Activated T-cell treated with anti-CD3 and anti-CD28 coated beads for 48 hours (primary cell): ENCODE measurements around the gene CEP350.

Source experiments
- DNase-seq: peaks from one replicate; pipeline ENCODE4 v3.0.0-alpha.2; 2020; ENCODE audit warnings: low read depth

CEP350 gene

DNA sequence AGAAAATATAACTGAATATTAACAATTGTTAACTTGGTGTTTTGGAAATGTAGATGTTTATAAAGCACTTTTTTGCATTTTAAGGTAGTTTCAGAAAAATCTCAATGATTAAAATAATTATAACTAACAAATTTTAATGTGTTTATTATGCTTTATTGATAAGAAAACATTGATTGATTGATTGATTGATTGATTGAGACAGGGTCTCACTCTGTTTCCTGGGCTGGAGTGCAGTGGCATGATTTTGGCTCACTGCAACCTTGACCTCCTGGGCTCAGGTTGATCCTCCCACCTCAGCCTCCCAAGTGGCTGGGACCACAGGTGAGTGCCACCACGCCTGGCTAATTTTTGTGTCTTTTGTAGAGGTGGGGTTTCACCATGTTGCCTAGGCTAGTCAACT lies 106.4 kb downstream of the CEP350 start:
- DNase-seq = no peak

DNA sequence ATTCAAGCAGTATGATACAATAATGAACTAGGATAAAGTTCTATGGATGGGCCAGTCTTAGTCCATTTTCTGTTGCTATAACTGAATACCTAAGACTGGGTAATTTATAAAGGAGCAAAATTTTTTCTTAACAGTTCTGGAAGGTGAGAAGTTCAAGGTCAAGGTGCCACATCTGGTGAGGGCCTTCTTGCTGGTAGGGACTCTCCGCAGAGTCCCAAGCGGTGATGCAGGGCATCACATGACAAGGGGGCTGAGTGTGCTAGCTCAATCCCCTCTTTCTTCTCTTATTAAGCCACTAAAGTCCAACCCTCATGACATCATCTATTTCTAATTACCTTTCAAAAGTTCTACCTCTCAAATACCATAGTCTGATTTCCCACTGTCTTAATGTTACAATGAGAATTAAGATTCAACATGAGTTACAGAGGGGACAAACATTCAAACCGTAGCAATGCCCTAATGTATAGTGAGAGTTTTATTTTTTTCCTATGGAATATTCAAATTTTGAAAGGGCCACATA lies 107.9 kb downstream of the CEP350 start:
- DNase-seq = no peak

DNA sequence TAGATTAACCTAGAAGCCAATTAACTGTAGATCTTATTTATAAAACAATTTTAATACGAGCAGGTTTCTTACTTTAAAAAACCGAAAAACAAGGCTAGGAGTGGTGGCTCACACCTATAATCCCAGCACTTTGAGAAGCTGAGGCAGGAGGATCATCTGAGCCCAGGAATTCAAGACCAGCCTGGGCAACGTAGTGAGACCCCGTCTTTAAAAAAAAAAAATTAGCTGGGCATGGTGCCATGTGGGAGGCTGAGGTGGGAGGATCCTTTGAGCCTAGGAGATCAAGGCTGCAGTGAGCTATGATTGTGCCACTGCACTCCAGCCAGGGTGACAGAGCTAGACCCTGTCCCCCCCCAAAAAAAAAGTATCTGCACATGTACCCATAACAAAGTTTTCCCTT lies 110.8 kb downstream of the CEP350 start:
- DNase-seq = no peak

DNA sequence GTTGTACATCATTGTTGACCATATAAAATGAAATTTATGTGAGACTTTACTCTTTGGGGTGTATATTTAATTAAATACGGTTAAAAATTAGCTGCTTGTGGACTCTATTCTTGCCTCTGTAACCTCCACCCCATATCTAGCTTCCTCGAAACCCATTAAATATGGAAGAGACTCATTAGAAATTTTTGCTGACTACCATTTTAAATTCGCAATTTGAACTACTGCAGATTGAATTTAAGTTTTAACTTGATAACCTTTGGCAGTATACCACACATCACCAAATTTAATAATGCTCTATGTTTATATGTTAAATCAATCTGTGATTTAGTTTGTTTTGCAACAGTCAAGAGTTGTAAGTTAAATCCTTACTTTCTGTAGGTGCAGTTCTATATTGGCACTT lies 111.5 kb downstream of the CEP350 start:
- no peak for DNase-seq

DNA sequence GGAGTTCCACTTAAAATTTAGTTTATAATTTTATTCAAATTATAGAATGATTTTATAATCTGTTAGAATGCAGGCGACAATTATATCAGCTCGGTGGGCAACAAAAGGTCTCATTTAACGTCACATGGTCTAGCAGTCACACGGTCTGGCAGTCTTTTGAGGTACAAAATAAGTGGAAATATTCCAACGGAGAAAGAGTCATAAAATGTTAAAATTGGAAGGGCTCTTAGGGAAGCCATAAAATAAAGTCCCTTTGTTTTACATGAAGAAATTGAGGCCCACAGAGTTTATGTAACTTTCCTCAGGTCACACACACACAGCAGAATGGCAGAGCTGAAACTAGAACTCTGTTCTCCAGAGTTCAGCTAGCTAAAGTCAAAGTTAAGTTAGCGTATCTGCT lies 115.7 kb downstream of the CEP350 start:
- DNase-seq = no peak

DNA sequence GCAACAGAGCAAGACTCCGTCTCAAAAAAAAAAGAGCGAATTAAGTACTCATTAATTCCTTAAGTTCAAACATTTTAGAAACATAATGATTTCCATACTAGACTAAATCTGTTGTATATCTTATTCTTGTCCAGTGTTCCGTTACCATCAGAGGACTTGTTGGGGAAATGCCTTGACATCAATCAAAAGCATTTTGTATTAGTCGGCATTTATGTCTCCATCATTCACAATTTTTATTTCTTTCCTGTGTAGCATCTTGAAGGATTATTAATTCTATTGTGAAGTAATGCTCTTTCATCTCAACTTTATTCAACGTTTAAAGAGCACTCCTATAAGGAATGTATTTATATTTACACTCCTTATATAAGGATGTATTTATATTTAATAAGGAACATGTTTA lies 117.1 kb downstream of the CEP350 start:
- DNase-seq = no peak

DNA sequence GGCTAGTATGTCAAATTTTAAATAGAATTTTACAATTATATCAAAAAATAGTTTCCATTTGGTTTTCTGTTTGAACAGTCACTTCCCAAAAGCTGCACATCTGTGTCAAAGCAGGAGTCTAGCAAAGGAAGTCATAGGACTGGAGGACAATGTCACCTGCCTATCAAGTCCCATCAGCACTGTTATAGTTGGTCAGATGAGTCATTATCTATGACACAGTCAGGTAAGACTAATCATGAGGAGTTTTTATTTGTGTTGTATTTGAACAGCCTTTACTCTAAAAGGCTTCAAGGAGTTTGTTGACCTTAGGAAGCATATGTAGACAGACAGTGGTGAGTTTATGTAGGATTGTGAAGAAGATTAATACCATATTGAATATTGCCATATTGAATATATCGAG lies 125.8 kb downstream of the CEP350 start:
- DNase-seq = no peak

DNA sequence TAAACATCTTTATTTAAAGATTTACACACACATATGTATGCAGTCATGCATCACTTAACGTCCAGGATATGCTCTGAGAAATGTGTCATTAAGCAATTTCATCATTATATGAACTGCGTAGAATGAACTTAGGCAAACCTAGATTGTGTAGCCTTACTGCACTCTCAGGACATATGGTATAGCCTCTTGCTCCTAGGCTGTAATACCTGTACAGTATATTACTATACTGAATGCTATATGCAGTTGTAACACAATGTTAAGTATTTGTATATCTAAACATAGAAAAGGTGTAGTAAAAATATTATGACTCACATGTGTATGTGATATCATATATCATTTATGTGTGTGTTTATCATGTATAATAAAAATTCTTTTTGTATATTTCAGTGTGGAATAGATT lies 126.9 kb downstream of the CEP350 start:
- no peak for DNase-seq

DNA sequence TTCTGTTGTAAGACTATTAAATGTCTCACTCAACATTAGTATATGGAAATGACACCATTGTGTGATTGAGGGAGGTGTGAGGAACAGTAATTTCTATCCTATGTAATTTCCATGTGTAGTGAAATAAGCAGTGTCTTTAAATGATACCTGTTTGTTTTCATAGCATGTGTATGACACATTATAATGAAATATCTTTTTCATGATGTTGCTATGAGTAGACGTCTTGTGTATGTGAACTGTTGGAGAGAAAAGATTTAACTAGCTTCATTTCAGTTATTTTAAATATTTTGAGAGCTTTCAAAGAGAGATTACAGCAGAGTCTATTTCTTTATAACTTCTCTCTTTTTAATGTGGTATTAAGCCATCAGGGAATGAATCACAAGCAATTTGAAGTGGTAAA lies 128.6 kb downstream of the CEP350 start:
- DNase-seq = no peak

DNA sequence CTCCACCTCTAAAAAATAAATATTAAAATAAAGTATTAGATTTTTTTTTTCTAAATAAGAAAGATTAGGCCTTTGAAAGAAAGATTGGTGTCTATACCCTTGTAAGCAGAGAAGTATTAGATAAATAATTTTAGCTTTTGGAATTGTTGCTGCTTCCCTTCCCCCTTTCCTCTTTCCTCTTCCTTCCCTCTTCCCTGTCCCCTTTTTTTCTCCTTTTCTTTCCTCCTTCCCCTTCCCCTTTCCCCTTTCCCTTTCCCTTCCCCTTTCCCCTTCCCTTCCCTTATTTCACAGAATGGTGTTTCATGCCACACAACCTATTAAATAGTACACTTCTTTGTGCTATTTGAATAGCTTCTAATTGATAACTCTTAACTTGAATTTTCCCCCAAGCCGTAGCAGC lies 130.3 kb downstream of the CEP350 start:
- DNase-seq = no peak

DNA sequence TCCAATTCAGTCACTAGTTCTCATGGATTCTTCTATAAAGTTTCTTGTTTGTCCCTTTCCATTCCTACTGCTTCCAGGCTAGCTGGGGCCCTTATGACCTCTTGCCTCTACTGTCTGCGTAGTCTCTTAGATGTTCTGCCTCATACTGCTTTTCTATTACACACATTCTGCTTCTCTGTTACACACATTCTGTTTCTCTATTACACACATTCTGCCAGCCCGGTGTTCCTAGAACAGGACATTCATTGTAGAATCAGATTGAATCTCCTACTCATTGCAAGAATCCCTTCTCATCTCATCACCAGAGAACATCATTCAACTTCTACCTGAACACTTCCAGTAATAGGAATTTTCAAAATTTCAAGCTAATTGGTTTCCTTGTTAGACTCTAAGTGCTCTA lies 130.7 kb downstream of the CEP350 start:
- no peak for DNase-seq

DNA sequence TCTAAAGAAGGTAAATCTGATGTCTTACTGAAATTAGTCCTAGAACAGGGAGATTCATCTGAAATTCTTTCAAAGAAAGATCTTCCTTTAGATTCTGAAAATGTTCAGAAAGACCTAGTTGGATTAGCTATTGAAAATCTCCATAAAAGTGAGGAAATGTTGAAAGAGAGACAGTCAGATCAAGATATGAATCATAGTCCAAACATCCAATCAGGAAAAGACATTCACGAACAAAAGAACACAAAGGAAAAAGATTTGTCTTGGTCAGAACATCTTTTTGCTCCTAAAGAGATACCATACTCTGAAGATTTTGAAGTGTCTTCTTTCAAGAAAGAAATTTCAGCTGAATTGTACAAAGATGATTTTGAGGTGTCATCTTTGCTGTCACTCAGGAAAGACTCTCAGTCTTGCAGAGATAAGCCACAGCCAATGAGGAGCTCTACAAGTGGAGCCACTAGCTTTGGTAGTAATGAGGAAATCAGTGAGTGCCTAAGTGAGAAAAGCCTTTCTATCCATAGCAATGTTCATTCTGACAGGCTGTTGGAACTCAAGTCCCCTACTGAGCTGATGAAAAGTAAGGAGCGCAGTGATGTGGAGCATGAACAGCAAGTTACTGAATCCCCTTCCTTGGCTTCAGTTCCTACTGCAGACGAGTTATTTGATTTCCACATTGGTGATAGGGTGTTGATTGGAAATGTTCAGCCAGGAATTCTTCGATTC lies 138.5 kb downstream of the CEP350 start:
- DNase-seq = no peak

DNA sequence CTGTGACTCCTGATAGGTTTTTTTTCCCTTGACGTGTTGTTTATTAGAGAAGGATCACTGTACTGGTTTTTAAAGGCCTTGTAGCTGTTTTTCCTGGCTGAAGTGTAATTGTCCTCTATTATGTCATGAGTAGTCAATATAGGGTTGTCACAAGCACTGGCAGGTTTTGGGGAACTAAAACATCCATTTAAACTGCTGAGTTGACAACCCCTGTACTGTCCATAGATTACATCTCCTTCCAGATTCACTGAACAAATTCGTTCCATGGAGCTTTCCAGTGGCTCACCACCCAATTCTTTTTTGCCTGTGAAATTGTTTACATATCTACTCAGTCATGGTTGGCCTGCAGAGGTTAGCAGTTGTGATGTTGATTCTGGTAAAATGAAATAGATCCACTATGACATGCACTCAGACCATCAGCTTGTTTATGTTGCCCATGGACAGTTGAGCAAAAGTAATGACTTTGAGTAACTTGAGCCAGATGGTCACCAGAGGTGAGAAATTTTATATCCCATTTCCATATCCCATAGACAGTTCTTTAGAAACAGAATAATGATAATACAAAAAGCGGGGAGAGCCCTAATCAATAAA lies 140.2 kb downstream of the CEP350 start:
- DNase-seq = no peak

DNA sequence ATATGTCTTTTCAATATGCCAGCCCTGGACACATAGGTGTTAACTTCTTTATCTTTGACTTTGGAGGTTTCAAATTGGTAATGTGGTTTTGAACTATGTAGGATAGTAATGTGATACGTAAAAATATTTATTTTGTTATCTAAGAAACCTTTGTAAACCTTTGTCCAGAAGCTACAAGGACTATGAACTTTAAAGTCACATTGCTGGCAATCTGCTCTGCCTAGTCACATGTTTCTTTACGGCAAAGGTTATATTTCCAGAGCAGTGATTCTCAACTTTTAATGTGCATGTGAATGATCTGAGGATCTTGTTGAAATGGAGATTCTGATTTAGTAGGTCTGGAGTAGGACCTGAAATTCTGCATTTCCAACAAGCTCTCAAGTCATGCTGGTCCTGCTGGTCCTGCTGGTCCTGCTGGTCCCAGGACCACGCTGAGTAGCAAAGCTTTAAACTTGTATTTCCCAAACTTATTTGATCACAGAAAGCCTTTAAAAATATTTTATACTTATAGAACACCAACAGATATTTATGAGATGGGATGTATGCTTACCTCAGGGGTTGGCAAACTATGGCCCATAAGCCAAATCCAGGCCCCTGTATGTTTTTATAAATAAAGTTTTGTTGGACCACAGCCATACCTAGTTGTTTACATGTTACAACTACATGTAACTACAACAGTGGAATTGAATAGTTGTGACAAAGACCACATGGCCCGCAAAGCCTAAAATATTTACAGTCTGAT lies 142.1 kb downstream of the CEP350 start:
- DNase-seq = no peak

DNA sequence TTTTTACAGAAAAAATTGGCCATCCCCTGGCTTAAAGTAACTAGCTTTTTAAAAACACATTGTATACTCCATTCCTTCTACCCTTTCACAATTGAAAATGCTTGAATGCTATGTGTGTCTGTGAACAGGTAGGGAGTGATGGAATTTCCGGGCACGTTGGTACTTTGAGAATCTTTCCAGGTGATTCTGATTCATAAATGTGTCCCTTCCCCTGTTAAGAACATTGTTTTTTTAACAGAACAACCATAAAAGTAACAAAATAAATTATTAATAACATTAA lies 142.7 kb downstream of the CEP350 start:
- DNase-seq = no peak

DNA sequence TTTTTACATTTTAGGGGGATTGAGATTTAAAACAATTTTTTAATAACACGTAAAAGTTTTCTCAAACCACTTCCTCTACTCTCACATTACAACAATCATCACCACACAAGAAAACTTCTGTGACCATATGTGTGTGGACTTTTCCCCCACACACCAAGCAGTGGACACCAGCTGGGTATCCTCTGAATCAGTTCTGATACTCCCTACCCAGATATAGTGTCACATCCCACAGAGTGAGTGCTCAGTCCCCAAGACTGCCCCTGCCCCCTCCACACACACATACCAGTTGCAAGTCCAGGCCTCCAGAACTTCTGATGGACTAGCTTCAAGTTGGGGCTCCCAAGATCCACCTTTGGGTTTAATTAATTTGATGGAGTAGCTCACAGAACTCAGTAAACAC lies 146.8 kb downstream of the CEP350 start:
- no peak for DNase-seq

DNA sequence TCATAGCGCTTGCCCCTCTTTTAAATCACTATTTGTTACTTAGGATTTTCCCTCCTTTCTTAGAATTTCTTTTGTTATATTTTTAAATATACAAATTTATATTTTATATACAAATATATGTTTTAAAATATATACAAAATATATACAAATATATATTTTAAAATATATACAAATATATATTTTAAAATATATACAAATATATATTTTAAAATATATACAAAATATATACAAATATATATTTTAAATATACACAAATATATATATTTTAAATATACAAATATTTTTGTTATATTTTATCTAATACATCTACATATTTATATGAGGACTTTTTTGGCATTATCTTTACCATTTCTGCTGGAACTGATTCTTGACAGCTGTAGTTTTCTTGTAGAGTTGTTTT lies 149.2 kb downstream of the CEP350 start:
- DNase-seq = no peak

DNA sequence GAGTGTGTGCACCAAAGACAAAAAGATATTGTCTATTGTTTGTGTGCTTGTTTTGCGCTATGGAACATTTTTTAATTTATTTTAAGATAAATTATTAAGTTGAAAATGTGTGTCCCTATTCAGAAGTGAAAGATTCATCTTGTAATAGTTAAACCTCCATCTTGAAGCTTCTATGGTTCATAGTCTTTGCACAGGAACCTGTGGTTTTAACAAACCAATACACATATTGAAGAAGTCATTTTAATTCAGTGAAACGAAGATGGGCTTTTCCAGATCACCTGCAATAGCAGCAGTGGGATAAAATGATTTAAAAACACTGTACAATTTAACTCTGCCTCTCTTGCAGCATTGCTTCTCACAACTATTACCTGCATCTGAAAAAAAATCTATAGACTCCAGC lies 157.5 kb downstream of the CEP350 start:
- no peak for DNase-seq

DNA sequence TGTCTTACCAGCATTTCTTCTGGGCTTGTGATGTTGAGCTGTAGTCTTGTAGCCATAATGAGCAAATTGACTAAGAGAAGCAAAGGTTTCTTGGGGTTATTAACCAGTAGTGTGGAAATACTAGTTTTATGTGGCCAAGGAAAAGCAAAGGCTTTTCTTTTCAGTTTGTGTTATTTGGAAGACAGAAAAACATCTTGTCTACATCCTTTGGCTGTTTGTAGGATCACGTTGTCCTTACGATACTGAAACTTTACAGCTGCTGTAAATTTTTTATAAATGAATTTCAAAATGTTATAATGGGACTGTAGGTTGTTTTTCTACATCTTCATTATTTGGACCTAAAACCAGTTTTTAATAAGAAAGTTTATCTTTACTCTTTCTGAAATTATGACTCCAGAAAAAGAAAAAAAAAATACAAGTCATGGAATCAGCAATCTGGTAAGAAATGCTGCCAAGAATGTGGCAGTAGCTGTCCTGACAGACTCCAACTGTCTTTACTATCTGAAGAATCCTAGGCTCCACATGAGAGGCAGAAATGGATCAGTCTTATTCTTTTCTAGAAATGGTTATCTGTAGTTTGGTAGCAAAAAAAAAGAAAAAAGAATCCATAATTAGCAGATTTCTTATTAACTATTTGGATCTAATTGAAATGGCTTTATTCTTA lies 158.5 kb downstream of the CEP350 start:
- DNase-seq = no peak

DNA sequence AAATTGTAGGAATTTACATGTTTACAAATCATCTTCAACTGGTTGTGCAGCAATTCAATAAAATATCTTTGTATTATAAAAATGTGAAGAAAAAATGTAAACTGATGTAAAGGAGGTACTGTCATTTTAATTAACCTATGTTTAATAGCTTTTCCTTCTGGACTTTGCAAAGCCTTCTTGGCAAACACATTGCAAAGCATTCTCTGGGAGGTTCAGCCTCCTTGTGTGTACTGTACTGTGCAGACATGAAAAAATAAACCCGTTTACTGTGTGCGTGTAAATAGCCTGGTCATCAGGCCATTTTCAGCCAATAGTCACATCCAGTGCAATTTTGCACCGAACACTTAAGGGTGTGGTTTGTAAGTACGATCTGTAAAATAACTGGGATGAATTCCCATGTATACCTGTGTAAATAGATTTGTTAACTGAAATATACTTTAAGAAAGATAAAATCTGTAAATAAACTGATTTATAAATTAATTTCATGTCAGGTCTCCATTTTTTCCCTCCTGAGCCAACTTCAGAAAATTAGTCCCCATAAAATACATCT lies 159.9 kb downstream of the CEP350 start:
- DNase-seq = no peak

DNA sequence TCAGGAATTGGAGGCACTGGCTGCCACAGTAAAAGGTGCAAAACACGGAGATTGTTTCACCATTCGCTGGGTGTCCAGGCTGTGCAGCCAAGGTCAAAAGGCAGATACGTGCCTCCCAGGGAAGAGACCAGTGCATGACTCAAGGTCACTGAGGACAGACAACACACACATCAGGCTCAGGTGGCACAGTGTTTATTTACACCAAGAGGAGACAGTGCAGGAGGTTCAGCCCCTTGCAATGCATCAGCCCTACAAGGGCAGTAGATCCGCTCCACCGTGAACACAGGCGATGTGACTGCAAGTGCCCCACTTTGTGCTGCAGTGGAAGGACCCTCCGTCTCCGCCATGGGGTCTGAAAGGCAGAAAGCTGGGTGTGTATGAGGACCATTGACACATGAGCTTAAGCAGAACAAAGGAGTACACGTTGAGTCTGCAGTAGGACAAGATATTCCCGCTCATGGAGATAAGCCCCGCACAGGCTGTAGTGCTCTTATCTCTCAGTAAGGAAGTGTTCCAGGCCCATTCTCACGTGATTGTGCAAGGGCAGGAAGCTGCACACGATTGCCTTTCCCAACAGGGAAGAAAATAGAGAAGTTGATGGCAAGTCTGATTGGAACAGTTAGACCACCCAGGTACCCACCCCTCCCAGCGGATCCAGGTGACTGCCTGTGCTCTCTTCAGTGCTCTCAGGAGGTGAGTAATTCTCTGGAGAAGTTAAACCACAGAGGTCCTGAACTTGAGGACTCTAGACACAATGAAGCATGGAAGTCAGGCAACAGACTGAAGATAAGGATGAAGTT lies 162.6 kb downstream of the CEP350 start:
- no peak for DNase-seq

DNA sequence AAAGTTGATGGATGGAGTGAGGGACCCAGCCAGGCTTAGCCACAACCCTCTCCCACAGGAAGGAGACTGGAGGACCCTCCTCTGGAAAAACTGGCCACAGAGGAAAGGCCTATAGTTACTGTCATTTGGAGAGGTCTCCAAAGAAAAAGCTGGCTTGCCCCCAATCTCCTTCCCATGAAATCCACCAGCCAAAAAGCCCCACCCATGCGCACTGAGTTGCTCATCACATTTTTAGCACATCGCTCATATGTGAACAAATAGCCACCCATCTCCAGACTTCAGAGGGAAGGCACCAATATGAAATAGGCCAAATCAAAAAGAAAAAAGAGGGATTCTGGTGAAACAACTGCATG lies 163.1 kb downstream of the CEP350 start:
- DNase-seq = no peak
